Caki2 (cell line): Measurements from ENCODE around the gene PSMB9. TPM values are rescaled to one million over a fixed set of nuclear protein-coding genes. Genes with fewer than 3 reads are reported as not detected.

ENCODE experiments used
- DNase-seq: peaks from one replicate; pipeline ENCODE4 v3.0.0-alpha.2; 2015; ENCODE audit warnings: low read depth
- in situ Hi-C: cut with HindIII; loops from 2 replicates; pipeline ENCODE4 v1.10.0; 2016; ENCODE audit warnings: low sequenced_read_pairs, low pct_unique_long_range_greater_than_20kb, mixed read lengths
- total RNA-seq: library from RNA; depleted of rRNA; stranded (reverse); fragments of >200 nt; shearing (Covaris generic); gene quantifications from 2 replicates; pipeline ENCODE4 v1.2.3, GENCODE V29; 2014; ENCODE audit warnings: low replicate concordance

Gene PSMB9
- total RNA-seq, 1 experiment from 2014 or later, result 80.2 TPM

DNA sequence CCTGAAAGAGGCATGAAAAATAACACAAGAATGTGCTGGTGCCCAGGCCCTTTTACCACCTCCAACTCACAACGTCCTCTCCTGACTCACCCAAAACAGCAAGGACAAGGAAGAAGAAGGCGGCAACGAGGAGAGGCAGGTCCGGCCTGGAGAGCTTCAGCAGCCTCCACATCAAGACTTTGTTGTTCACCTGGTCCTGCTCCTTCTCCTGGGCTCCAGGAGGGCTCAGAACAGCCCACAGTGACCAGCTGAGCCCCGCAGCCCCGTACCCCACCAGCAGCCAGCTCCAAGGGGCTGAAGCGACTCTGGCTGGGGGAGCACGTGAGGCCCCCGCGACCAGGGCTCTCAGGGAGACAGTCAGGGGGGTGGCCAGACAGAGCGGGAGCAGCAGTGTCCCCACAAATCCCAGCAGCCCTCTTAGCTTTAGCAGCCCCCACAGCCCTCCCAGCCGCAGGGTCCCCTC is 16.3 kb upstream of the PSMB9 start:
- no peak for DNase-seq
- in situ Hi-C loops, result no loop called here

DNA sequence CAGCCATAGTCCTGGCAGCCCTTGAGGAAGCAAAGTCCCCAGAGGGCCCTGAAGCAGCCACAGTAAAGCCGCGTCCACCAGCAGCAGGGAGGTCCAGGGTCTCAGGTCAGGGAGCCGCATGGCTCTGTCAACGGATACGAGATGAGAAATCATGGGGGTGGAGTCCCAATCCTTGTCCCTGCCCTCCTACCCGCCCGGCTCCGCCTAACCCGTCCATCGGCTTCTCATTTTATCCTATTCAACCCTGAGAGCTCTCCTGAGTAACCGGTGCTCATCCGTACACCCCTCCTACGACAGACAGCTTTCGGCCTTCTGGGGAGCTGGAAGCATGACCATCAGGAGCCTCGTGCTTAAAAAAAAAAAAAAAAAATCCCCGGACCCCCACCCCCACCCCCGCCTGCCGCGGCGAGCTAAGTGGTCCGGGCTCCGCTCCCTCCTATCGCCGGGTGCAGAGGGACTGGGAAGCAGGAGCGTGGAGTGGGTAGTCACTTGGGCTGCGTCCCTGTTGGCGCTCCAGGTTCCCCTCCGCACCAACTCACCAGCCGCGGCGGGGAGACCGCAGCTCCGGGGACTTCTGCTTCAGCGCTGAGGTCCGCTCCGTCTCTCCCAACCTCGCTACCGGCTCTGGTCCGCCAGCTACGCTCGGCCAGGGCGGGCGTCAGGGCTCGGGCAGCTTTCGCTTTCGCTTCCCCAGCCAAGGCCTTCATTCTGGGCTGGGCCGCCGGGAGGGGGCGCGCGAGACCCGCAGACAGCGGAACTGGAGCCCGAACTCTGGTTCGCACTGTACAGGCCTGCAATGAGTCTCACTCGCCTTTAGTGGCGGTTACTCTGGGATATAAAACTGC is 15.7 kb upstream of the PSMB9 start, which contains the start of gene TAP2:
TAP2 (minus strand) TSS at position 626 of the 845 bp plus-strand sequence; CDS start at position 120, 506 bp downstream.
- peak; percentile 92 for DNase-seq
- in situ Hi-C loops, result no loop called here

DNA sequence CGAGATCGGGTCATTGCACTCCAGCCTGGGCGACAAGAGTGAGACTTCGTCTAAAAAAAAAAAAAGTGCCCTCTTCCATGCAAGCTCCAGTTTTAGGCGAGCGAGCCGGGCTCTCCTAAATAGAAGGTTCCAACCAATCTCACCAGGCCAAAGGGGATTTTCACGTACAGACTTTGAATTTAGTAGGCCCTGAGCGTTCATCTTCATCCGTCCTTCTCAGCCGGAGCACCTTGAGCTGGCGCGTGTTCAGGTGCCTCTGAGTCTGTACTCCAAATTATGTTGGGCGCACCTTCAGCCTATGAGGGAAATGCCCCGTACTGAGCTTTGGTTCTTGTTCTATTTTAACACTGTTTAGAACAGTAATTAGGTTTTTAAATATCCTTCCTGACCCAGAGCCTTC is 14.6 kb upstream of the PSMB9 start:
- no peak for DNase-seq
- in situ Hi-C loops, result no loop called here

DNA sequence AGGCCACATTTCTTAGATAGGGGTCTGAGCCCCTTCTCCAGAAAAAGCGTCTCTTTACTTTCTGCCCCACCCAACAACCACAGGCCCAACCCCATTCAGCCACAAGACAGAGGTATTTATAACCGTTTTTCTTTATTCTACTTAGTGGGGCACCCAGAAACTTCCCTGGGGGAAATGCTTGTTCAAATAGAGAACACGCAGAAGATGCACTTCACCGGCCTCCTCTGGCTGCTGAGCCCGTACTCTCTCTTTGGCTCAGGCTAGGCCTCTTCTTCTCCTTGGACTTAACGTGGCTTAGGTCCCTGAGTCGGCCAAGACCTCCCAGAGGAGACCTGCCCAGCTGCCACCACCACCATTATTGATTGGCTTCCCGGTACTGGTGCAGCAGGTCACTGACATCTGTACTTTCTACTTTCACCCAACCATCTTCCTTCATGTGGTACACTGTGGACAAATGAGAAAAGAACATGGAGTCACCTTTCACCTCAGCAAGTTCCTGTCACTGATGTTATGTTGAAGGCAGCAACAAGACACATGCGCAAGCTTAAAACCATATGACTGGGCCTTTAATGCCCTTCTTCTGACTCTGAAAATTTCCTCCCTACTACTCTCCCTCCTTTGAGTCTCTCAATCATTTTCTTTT is 13.3 kb upstream of the PSMB9 start:
- in situ Hi-C loops, result no loop called here
- no peak for DNase-seq

DNA sequence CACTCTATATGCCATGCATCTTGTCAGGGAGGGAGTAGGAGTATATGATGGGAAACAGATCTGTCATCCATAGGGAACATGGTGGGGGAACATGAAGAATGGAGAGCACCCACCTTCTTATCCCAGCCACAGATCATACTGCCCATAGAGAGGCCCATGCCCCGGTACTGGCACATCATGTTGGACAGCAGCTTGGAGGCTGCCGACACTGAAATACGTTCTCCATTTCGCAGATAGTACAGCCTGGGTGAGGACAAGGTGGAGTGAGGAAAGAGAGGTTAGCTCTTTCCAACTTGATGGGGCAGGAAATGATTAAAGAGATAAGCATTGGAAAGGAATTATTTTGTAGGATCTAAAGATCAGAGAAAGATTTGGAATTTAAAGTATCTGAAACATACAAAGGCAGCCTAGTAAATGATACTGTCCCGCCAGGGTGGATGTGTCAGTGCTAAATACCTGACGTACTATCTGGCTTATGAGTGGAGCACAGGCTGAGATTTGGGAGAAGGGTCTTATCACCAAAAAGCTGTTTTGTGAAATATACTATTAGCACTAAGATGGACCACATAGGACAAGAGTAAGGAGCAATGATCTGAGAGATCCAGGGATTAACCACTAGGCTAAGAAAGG is 11.9 kb upstream of the PSMB9 start:
- in situ Hi-C loops, result no loop called here
- no peak for DNase-seq

DNA sequence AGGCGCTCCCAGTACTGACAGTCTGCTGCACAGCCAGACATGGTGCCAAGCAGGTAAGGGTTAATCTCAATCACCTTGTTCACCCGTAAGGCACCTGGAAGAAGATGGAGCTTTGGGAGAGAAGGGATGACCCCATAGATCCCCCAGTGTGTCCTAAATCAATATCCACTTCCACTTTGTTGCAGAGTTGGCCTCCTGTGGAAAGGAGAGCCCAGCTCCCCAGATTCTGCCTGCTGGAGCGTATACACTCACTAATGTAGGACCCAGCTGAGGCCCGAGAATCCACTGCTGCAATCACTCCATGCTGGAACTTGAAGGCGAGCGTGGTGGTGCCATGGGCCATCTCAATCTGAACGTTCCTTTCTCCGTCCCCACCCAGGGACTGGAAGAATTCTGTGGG is 11.3 kb upstream of the PSMB9 start:
- DNase-seq, result no peak
- in situ Hi-C loops, result no loop called here

DNA sequence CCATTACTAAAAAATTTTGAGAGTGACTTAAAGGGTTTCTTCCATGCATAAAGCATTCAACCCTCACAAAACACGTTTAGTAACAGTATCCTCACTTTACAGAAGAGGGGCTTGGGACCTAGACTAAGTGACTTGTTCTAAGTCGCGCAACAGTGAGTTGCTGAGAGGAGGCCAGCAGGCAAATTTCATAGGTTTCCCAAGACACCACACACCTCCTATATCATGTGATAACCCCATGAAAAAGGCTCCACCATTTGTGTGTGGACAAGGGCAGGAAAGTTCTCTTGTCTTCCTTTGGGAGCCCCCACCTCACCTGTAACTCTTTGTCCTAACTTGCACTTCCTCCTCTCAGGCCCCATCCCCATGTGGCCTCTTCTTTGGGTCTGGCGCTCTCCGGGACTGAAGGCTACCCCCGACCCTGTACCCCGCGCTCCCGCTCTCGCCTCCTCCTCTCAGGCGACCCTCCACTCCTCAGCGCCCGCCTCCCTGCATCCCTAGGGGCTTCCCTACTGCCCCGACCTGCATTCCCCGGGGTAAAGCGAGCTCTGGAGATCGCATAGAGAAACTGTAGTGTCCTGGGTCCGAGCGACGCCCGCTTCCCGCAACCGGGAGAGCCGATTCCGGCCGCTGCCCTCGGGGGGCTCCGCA is 10.5 kb upstream of the PSMB9 start:
- in situ Hi-C loops, result no loop called here
- DNase-seq, result peak; percentile 32

DNA sequence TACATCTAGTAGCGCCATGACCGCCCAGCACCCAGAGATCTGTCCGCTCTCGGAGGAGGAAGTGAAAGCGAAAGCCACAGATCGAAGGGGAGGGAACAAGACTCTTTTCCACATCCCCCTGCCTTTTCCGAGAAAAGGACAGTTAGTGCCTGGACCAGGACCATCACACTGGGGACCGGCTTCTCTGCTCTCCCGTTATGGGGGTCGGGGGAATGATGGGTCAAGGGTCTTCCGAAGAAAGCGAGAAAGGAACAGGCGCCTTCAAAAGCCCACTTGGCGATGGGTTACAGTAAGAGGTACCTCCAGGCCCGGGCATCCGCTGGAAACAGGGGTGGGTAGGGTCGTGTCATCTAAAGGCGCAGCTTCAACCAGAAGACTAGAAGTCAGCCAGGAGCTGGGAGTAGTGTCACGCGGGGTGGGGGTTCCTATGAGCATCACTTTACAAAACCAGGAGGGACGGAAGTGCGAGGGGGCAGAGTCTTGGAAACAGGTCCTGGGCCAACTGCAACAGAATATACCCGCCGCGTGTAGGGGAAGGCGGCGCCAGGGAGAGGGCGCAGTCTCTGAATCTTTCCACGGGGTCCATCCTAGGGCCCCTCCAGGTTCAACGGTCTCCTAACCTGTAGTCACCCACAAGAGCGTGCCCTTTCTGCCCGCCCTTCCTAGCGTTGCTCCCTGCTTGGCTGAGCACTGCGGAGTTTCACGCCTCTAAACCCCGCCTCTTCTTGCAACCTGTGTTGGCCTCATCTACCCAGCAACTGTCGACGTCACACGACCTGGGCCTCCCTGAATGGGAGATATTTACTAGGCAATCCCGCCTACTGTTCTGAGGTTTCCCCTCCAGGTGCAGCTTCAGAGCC is 9.8 kb upstream of the PSMB9 start, which contains the start of gene PSMB8:
PSMB8 (minus strand) TSS at position 69 of the 860 bp plus-strand sequence; CDS start at position 18, 51 bp downstream.
- in situ Hi-C loops, result no loop called here
- peak; percentile 96 for DNase-seq

DNA sequence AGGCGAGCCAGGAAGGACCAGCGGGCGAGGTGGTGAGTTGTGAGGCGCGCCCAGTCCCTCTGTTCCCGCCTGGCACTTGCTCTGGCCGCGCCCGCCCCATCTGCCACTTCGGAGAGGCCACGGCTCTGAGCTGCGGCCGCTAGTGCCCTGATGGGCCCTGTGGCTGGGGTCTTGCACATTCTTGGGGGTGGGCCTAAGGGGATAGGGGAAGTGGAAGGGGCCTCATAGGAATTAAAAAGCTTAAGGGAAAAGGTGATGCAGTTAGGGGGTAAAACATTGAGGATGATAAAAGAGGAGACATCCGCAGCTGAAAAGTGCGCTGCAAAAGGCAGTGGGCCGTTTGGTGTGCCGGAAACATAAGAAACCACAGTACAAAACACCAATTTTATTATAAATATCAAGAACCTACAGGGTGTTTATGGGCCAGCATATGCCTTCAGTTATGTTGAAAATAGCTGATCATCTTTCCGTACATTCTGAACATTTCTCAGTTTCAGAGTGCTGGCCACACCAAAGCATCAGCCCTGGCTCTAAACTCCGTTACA is 9.1 kb upstream of the PSMB9 start:
- in situ Hi-C loops, result no loop called here
- no peak for DNase-seq

DNA sequence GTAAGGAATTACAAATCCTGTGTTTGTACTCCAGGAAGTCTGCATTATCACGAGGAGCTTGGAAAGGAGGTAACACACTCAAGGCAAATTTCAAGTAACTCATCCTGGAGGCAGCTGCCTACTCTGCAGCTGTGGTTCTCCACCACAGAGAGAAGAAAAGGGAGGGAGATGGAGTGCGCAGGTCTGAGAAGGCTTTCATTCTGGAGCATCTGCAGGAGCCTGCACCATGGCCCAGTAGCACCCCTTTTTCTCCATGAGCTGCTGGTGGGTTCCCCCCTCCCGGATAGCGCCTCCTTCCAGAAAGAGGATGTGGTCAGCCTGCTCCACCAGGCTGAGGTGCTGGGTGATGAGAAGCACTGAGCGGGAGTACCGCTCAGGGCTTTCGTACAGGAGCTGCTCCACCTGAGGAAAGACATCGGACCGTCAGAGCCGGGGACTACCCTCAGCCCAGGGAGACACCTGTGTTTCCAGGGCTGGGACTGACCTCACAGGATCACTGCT is 8.6 kb upstream of the PSMB9 start:
- DNase-seq, result no peak
- in situ Hi-C loops, result no loop called here

DNA sequence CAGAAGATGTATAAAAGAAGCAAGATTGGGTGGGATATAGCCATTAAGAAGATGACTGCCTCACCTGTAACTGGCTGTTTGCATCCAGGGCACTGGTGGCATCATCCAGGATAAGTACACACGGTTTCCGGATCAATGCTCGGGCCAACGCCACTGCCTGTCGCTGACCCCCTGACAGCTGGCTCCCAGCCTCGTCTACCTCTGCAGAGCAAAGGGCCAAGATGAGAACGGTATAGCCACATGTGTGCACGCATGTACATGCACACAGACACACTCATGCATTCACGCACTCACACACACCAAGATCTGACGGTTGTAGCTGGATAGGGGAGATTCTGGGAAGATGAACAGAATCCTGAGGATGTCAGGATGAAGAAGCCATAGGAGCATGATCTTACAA is 7.0 kb upstream of the PSMB9 start:
- DNase-seq, result no peak
- in situ Hi-C loops, result no loop called here

DNA sequence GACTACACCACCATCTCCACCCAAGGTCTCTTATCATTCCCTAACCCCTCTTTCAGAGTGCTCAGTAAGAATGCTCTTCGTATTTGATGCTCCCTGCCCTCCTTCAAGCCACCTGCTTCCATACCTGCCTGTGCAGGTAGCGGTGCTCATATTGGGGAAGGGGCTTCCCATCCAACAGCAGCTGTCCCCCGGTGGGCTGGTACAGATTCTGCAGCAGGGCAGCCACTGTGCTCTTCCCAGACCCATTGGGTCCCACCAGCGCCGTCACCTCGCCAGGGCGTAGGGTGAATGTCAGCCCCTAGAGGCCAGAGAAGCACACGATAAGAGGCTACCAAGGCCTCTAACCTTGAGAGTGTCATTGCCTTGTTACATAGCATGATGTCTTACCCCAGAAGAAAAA is 6.2 kb upstream of the PSMB9 start:
- in situ Hi-C loops, result no loop called here
- DNase-seq, result no peak

DNA sequence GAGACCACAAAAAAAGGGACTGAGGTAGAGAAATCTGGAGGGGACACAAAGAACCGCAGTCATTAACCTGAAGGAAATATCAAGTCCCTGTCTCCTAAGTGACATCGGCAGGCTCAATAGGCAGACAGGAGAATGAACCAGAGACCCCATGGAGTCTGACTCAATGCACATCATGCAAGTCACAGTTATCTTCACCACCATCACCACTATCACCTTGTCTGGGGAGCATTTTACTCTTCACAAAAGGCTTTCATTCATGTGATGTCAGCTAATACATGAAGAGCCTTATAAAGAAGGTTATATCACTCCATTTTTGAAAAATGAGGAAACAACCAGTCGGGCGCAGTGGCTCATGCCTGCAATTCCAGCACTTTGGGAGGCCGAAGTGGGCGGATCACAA is 4.9 kb upstream of the PSMB9 start:
- in situ Hi-C loops, result no loop called here

DNA sequence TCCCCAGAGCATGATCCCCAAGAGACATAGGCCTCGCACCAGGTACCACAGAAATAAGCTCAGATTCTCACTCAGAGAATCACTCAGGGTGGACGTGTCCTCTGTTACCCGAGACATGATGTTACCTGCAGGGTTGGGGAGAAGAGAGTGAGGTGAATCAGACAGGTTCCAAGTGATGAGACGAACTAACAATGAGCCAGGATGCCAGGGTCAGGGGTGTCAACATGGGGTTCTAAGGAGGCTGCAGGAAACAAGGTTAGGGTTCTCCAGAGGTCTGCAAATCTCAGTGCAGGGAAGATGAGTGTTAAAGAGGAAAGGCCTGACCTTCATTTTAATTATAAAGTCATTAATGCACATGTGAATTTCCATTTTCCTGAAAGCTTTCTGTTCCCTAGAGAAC is 3.0 kb upstream of the PSMB9 start:
- no peak for DNase-seq
- in situ Hi-C loops, result no loop called here

More for the DNA sequence above, 4.9 kb upstream of the PSMB9 start:
- DNase-seq, result no peak

DNA sequence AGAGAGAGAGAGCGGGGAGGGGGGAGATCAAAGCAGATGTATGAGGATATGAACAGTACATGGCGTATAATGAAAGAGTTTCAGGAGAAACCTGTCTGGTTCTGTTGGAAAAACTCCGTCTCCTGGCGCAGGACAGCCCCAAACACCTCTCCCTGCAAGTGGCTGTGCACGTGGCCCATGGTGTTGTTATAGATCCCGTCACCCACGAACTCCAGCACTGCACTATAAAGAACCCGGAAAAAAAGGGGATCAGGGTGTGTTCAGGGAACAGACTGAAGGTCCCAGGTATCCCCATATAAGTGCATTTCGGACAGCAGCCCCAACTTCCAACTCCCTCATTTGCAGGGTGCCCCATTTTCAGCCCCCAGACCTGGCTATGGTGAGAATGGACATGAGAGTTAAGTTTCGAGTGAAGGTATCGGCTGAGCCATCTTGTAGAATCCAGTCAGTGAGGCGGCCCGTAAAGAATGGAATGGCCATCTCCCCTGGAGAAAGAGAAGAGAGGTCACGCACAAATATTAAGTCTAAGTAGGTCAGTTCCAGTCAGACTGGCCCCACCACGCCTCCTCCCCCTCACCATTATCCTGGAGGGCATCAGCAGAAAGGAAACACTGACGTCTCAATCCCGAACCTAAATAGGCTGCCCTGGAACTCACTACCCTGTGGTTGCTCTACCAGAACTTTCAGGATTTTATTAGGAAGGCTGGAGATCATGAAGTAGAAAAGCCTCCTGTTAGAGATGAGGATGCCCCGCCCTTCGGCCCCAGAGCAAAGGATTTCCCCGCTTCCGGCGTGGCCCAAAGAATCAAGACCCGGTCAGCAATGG is 1.8 kb upstream of the PSMB9 start:
- in situ Hi-C loops, result no loop called here
- no peak for DNase-seq

DNA sequence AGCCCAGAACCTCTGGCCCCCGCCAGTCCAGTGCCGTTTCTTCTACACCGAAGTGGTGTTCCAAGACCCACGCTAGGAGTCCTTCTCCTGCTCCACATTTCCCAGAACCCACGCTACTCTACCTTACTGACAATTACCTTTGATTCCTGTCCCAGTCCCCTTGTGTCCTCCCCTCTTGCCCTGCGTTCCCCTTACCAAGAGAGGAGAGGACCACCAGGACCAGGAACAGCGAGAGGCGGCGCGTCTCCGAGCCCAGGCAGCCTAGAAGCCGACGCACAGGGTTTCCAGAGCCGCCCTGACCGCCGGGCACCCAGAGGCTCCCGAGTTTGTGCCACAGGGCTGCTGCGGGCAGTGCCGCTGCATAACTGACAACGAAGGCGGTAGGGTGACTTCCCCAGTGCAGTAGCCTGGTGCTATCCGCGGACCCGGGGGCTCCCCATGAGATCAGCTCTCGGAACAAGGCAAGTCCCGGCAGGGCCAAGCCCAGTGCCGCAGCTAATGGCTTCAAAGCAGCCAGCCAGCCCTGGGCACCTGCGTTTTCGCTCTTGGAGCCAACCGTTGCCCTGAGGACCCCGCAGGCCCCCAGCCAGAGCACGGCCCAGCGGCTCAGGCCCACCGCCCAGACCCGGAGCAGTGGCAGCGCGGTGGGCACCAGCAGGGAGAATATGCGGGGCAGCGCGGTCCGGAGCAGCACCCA is 1.0 kb upstream of the PSMB9 start:
- no peak for DNase-seq
- in situ Hi-C loops, result no loop called here
